GM12865 (cell line): ENCODE results near the gene THOC5.

Experiments
- DNase-seq: peaks from one replicate; pipeline ENCODE4 v3.0.0; 2010; ENCODE audit warnings: low read depth
- H3K4me3 ChIP-seq: 2 replicates; pipeline ENCODE4 v1.5.1; 2011; ENCODE audit warnings: mild to moderate bottlenecking, low read depth, low read length, control low read depth
- TF ChIP-seq, protein P1 (sequence below): IDR thresholded peaks from 2 replicates; pipeline ENCODE4 v1.5.1; 2011; ENCODE audit warnings: low read length, control low read depth, low read depth, inconsistent platforms; ENCODE audit not compliant: insufficient read depth; ENCODE audit errors: missing control alignments

The THOC5 gene

DNA sequence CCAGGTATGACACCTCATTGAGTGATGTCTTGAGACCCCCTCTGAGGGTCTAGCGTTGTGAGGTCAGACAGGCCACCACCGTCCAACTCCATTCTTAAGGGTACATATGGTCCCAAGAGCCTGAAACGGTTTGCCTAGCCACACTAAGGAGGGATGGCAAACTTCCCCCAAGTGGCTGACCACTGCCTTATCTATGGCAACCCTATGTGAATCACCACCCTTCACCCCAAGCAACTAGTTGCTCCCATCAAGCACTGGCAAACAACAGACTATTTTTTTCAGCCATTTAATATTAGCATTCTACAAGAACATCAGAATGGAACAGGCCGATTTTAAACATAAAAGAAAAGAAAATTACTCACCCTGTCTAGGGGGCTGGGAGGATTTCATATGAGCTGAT lies 22.8 kb downstream of the THOC5 start:
- no peak for DNase-seq
- H3K4me3 ChIP-seq, result no peak overlapping the region
- TF ChIP-seq, protein P1, sequence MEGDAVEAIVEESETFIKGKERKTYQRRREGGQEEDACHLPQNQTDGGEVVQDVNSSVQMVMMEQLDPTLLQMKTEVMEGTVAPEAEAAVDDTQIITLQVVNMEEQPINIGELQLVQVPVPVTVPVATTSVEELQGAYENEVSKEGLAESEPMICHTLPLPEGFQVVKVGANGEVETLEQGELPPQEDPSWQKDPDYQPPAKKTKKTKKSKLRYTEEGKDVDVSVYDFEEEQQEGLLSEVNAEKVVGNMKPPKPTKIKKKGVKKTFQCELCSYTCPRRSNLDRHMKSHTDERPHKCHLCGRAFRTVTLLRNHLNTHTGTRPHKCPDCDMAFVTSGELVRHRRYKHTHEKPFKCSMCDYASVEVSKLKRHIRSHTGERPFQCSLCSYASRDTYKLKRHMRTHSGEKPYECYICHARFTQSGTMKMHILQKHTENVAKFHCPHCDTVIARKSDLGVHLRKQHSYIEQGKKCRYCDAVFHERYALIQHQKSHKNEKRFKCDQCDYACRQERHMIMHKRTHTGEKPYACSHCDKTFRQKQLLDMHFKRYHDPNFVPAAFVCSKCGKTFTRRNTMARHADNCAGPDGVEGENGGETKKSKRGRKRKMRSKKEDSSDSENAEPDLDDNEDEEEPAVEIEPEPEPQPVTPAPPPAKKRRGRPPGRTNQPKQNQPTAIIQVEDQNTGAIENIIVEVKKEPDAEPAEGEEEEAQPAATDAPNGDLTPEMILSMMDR, result no peak

DNA sequence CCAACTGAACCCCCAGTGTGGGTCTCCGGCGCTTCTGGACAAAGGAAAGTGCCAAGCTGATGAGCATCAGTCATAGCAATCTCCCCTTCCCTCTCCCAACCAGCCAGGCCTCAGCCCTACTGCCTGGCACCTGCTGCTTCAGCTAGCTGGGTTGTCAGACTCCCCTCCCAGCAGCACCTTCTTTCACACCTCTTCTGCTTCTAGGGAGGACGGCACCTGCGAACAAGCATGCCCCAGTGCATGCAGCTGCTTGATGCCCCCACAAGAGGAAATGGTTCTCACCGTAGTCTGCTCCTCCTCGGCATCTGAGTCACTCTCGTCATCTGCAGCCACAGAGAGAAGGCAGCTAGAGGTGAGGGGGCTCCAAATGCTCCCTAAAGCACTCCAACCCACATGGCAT lies 25.4 kb downstream of the THOC5 start:
- no peak for DNase-seq
- TF ChIP-seq, protein P1, result no peak
- H3K4me3 ChIP-seq, result no peak overlapping the region

DNA sequence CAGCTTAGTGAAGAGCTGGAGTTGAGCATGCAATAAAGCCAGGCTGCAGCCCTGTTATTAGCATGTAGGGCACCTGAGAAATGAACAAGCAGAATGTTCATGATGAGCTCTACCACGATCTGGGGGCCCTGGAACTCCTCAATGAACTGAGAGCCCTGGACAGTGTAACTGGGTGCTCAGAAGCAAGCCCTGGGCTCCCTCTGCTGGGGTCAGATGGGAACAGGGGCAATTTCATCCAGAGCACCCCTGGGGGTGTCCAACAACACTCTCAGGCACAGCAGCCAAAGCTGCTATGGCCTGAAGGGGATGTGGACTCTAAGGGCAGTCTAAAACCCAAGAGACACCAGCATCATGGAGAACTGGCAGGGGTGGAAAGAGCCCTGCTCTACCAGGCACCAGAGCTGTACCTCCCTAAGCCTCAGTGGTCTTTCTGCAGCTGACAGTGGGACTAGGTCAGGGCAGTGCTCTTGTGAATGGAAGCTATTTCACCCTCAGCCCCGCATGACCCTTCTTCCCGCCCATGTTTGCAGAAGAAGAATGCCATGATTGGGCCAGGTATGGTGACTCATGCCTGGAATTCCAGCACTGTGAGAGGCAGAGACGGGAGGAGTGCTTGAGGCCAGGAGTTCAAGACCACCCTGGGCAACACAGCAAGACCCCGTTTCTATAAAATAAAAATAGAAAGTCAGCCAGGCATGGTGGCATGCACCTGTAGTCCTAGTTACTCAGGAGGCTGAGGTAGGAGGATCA lies 28.9 kb downstream of the THOC5 start:
- peak; percentile 46 for DNase-seq
- TF ChIP-seq, protein P1, result peak; percentile 60
- H3K4me3 ChIP-seq, result no peak overlapping the region

DNA sequence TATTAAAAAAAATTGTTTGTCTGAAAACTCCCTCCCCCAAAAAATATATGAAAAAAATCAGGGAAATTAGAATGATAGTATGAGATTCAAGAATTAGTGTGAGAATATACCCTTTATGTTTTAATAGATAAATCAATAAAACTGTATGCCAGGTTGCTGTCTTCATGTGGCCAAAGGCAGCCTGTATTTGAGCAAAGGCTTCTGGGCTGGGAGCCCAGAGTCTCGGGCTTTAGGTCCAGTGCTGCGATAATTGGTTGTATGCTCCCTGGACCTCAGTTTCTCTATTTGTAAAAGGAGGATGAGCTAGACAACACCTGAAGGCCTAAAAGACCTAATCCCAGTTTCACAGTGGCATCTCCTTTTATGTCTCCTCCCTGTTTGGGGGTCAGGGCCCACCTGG lies 29.8 kb downstream of the THOC5 start:
- TF ChIP-seq, protein P1, result no peak
- no peak for DNase-seq
- no peak overlapping the region for H3K4me3 ChIP-seq

DNA sequence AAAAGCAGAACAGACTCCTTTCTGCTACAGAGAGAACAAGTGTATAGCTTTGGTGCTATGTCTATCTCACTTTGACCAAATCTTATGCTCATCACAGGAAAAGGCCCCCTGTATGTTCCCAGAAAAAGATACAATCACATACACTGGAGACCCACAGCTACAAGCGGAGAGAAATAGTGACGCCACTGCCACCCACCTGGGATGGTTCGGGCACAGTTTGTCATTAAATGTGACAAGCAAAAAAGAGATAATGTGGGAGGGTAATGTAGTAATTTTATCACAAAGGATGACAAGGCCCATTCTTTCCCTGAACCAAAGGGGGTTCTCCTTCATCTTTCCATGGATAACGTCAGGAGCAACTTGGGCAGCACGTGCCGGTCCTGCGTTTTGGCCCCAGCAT lies 32.0 kb downstream of the THOC5 start:
- H3K4me3 ChIP-seq, result no peak overlapping the region
- DNase-seq, result no peak
- TF ChIP-seq, protein P1, result no peak

DNA sequence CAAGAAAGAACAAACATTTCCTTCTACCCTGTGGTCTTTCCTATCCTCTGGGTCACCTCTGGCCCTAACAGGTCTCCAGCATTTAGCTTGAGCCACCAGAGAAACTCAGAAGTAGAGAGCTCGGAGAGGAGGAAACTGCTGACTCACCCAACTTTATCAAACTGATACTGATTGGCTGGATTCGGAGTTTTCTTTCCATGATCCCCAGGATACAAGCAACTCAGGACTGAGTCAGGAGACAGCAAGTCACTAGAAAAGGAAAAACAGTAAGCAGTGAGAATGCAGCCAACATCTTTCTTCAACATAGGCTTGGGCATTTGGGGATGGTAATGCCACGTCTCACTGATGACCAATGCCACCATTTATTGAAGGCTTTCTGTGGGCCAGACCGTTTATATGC lies 32.7 kb downstream of the THOC5 start:
- TF ChIP-seq, protein P1, result no peak
- H3K4me3 ChIP-seq, result no peak overlapping the region
- no peak for DNase-seq

DNA sequence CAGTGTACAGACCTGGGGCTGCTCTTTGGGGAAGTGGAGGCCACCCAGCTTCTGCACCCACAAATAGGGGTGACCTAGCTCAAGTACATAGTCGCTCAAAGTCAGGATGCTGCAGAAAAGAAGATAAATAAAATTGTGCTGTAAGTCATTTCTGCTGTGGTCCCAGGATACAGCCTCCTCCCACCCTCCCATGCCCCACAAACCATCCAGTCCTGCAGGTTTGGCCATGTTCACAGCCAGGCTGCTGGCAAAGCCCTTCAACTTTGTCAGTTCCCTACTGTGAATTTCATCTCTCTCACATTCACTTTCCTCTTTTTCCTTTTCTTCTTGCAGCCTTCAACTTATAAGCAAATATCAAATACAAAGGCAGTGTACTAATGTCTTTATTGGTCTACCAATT lies 33.6 kb downstream of the THOC5 start:
- no peak for DNase-seq
- no peak overlapping the region for H3K4me3 ChIP-seq
- TF ChIP-seq, protein P1, result no peak
